Activated T-helper 1 cell treated with Interleukin-2 at 50 U/mL for 16 hours (primary cell): ENCODE data around the gene STN1.

Experiments
- DNase-seq: peaks from one replicate; pipeline ENCODE4 v3.0.0-alpha.2; 2020; ENCODE audit warnings: low read depth

STN1 gene

GRCh38 chr10:103894441-103894864 is 23.5 kb downstream of the STN1 start:
- no peak for DNase-seq

DNA sequence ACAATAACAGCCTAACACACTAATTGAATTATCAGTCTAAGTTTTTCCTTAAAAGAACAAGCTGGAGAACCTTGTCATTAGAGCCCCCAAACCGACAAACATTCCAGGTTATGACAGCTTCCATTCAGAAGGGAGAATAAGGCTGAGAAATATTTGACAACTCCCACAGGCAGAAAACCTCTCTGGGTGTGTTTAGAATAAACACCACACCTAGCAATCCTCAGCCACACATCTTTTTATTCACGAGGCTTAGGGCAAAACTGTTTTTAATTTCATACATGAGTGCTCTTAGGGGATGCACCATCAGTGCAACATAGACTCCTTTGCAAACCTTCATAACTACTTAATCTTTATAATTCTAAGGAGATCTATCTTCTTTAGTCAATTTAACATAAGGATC is 24.2 kb downstream of the STN1 start:
- DNase-seq, result no peak

GRCh38 chr10:103892181-103892580 is 25.8 kb downstream of the STN1 start:
- DNase-seq, result no peak

GRCh38 chr10:103890688-103891087 is 27.3 kb downstream of the STN1 start:
- no peak for DNase-seq

DNA sequence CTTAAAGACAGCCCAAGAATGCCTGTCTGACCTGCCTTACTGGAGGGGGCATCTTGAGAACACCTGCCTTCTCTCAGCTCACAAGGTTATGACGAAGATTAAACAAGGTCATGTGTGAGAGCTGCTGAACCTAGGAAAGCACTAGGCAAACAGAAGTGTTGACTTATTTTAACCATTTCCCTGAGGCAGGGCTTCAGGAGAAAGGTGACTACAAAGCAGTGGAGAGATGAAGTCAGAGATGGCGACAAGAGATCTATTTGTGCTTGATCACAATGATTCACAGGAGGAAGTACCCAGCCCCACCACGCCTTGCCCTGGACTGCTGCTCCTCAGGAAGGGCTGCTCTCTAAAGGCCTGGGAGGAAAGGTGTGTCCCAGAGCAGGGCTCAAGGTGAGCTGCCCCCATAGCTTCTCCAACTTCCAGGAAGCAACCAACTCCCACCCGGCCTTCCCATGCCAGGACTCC is 27.8 kb downstream of the STN1 start:
- no peak for DNase-seq

DNA sequence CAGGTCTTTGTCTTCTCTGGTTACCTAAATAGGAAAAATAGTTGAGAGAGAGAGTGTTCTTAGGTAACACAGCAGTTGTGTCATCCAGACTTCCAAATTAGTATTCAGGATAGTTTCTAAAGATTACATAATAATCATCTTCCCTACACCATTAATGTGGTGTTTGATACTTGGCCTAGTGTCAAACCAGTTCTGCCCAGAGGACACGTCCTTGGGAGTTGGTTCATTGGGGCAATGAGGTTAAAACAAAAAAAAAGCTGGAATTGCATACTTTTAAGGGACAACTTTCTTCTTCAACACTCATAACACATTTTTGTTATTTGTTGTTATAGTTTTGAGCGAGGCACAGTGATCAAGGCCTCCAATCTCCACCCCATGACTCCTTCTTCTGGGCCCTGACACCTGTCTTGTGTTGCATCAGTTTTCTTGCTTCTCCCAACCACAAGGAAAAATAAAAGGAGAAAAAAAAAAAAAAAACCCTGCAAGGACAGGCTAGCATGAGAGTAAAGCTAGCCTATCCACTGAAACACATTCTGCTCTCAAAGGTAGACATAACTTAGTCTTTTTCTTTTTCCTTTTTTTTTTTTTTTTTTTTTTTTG is 28.8 kb downstream of the STN1 start:
- no peak for DNase-seq

GRCh38 chr10:103888113-103888841 is 29.7 kb downstream of the STN1 start:
- no peak for DNase-seq

GRCh38 chr10:103885617-103886016 is 32.4 kb downstream of the STN1 start:
- DNase-seq, result no peak

- DNase-seq, result no peak
Observed at GRCh38 chr10:103884681-103885139, 33.3 kb downstream of the STN1 start.

DNA sequence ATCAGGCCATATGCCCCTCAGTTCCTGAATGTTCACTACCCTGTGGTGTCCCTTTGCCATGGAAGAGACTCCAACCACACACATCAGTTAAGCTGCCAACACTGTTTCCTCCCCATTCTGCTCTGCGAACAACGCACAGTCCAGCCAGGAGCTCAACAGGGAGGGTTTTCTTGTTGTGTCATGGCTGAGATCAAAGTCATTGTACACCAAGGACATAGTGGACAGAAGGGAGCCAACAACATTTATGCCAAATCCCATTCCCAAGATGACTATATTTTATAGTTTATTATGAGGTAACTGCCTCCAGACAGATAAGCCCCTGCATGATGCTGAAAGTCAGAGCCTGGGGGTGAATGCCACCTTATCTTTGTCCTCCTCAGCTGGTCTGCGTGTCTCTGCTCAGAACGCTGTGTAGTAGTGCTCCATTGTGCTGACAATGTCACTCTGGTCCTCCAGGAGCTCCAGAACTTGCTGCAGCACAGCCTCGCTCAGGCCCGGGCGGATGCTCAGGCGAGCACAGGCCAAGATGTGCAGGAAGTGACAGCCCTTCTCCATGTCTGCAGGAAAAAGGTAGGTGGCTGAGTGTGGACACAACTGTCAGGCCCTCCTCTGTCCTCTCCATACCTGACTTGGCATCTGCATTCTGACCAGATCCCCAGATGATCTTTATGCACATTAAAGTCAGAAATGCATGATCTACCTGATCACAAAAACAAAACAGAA is 35.5 kb downstream of the STN1 start:
- no peak for DNase-seq

GRCh38 chr10:103881416-103882284 is 36.3 kb downstream of the STN1 start:
- no peak for DNase-seq

- DNase-seq, result no peak
Observed at GRCh38 chr10:103879831-103880230, 38.2 kb downstream of the STN1 start.

GRCh38 chr10:103879409-103879808 is 38.6 kb downstream of the STN1 start:
- no peak for DNase-seq

DNA sequence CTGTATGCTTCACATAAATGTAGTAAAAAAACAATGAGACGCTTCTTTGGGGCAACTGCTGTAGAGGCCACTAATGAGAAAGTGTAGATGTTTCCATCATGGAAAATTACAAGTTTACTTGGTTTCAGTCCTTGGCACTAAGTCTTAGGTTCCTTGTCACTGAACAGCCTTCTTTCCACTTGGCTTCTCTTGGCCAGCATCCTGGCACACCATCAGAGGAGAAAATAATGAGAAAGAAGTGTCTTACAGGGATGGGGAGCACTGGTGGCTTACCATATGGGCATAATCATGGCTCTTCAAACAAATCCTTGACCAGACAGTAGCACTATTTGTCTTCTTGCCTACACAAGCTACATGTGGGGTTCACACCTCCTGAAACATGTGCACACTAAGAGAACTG is 40.1 kb downstream of the STN1 start:
- DNase-seq, result no peak

DNA sequence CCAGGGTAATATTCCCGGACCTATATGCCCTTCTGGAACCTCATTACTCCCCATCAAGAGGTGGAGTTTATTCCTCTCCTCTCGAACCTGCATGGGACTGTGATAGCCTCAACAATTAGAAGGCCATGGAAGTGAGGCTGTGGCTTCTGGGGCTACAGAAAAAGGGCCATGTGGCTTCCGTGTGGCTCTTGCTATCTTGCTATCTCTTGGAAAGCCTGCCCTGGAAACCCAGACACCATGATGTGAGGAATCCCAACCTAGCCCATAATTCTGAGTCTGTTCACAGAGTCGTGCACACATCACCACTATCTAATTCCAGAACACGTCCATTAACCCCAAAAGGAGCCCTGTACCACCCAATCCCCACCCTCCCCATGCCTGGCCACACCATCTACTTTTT is 41.8 kb downstream of the STN1 start:
- no peak for DNase-seq

- DNase-seq, result no peak
Observed at GRCh38 chr10:103874730-103875129, 43.3 kb downstream of the STN1 start.

- DNase-seq, result no peak
Observed at GRCh38 chr10:103872137-103872931, 45.6 kb downstream of the STN1 start.

DNA sequence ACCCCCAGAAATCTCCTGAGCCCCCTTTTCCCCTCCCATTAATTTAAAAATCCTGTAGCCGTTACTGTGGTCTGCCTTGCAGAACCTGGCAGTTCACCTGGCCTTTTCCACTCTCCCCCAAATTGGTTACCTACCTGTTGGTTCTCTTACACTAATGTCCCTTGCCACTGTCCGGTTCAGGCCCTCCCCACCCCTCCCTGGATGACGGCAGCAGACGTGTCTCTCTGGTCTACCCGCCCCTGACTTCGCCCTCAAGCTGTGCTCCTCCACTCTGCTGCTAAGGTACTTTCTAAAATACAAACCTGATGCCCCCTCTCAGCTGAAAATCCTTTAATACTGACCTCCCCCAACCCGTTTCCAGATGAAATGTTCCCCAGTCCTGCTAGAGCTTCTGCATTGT is 47.0 kb downstream of the STN1 start:
- DNase-seq, result no peak

DNA sequence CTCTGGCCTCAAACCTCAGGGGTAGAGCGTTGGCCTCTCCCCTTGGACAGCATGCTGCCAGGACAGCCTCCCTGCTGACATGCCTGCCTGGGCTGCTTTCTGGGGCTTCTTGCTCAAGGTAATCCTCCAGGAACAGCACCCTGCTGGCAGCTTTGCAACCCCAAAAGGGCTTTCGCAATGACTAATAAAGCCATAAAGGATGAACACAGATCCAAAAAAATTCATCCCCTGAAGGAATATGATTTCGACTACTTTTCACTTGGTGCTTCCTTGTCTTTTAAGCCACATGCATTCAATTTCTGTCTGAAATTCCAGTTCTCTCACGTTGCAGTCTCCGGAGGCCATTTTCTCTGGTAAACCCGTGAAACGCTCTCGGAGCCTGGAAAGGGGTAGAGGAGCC is 47.5 kb downstream of the STN1 start:
- DNase-seq, result no peak

DNA sequence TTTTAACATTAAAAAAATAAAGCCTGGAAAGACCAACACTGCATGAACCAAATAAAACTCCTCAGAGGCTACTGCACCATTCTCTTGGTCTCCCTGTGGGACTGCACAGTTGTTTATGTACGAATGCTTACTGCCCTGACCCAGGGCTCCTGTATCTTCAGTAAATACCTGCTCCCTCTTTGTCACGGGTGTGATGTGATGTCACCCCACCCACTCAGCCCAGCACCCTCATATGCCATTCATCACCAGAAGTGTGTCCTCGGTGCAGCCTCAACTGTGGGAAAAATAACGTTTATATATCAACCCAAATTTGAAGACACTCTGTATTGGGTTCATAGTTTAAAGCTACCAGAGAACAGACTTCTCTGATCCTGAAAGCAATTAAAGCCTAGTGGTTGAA is 48.6 kb downstream of the STN1 start:
- no peak for DNase-seq

GRCh38 chr10:103868200-103868599 is 49.8 kb downstream of the STN1 start:
- no peak for DNase-seq
